Thyroid gland (tissue), 4 donors: Measurements from ENCODE around the gene TAF10.

Experiments used
- POLR2A ChIP-seq, 2 donors: fragments of 450-650 bp; IDR thresholded peaks; one replicate each; pipeline ENCODE4 v1.6.1; 2017; ENCODE audit warnings: antibody characterized with exemption in 2 of 2, mild to moderate bottlenecking in 2 of 2, moderate library complexity in 1 of 2
- TF ChIP-seq, protein P1 (sequence below), 6 experiments: fragments of 200-600 bp in 3 of 6; fragments of 450-650 bp in 3 of 6; sonication (generic) in 3 of 6; IDR thresholded peaks; one replicate each; pipeline ENCODE4 v1.5.1; 2016 to 2019; ENCODE audit warnings: antibody characterized with exemption in 6 of 6, mild to moderate bottlenecking in 2 of 6, inconsistent platforms in 1 of 6, moderate library complexity in 1 of 6

DNA sequence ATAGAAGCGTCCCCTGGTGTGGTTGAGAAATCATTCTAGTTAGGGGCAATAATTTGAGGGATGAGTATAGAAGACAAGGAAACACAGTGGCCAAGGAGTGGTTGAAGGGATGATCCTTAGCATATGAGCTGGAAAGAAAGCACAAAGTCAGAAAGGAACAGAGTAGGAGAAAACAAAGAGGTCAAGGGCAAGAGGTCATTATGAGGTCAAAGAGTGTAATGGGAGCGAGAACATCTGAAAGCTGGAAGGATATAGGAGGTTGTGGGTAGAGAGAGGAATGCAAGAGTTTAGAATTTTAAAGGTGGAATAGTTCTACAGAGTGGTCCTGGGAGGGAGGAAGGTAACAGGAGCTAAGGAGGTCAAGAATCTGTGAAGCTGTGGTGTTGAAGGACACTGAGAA is 41.6 kb upstream of the TAF10 start:
- TF ChIP-seq, protein P1, sequence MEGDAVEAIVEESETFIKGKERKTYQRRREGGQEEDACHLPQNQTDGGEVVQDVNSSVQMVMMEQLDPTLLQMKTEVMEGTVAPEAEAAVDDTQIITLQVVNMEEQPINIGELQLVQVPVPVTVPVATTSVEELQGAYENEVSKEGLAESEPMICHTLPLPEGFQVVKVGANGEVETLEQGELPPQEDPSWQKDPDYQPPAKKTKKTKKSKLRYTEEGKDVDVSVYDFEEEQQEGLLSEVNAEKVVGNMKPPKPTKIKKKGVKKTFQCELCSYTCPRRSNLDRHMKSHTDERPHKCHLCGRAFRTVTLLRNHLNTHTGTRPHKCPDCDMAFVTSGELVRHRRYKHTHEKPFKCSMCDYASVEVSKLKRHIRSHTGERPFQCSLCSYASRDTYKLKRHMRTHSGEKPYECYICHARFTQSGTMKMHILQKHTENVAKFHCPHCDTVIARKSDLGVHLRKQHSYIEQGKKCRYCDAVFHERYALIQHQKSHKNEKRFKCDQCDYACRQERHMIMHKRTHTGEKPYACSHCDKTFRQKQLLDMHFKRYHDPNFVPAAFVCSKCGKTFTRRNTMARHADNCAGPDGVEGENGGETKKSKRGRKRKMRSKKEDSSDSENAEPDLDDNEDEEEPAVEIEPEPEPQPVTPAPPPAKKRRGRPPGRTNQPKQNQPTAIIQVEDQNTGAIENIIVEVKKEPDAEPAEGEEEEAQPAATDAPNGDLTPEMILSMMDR (IDR thresholded peaks at IDR 0.05) = no peak
- no peak for TF ChIP-seq POLR2A (IDR thresholded peaks at IDR 0.05)
